Measurements from ENCODE around the gene TRAF7. TPM values are rescaled to one million over a fixed set of nuclear protein-coding genes. Genes with fewer than 3 reads are reported as not detected.

Gene TRAF7
- total and polyA plus RNA-seq, 2 of the 8 experiments (the other 6 are each of a cell fraction or from before 2014, with no cell fraction given), result 96.8 to 148 TPM

DNA sequence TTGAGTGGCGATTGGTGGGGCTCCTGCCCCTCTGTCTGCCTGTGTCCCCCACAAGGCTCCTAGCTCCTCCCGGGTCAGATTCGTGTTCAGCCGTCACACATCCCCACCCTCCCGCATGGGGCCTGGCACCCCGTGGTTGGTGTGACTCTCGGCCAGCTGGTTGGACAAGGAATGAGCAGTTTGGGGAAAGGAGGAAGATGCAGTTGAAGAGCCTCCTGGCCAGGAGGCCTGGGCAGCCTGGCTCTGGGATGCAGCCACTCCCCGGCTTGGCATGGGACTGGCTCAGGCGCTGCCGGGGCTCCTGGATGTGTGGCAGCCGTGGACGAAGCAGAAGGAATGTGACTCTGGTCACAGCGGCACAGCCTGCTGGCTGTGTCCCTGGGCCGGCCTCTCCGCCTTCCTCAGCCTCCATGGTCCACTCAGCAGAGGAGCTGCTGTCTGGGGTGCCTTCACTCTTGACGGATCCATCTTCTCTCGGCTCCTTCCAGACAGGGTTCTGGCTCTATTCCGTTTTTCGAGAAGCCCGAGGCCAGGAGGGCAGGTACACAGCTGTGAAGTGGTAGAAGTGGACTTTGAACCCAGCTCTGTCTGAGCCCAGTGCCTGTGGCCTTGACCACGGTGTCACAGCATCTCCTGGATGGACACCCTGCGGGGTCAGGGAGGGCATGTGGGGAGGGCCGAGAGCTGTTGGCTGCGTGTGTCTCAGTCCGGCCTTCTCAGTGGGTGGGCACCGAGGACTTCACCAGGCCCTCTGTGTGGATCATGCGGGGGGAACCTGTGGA lies 2.1 kb downstream of the TRAF7 start:
- H2BK120ac ChIP-seq (replicated peaks; ENCODE audit: low read depth, low read length), result no peak overlapping the region
- peaks cover 45 to 90% of the 10 kb centered on the region in 2 experiments for H3K79me2 ChIP-seq (ENCODE audit: control insufficient read depth in 1 of 2, insufficient read depth in 2 of 2, low read length in 2 of 2)
- no peaks in the 10 kb centered on the region for H3K27me3 ChIP-seq (replicated peaks in 1 of 4; ENCODE audit: control insufficient read depth in 3 of 4, extremely low read depth in 1 of 4, insufficient read depth in 3 of 4, low read length in 3 of 4)
- no peak overlapping the region for H3K27ac ChIP-seq (ENCODE audit: low read depth, low read length)
- H2BK15ac ChIP-seq (ENCODE audit: low read length), result no peak overlapping the region
- H3K36me3 ChIP-seq (ENCODE audit: control insufficient read depth in 2 of 4, insufficient read depth in 4 of 4, low read length in 3 of 4), result peaks cover 5 to 22% (median 12%) of the 10 kb centered on the region in 4 experiments; a peak in 7 of 8 replicates
- H3K14ac ChIP-seq (ENCODE audit: insufficient read length), result no peak overlapping the region
- peaks cover 25% of the 10 kb centered on the region for H3K79me1 ChIP-seq (ENCODE audit: low read depth, low read length)
- H3K9me3 ChIP-seq (ENCODE audit: insufficient read depth in 2 of 2, low read depth in 1 of 2, low read length in 1 of 2), result no peaks in the 10 kb centered on the region
- FAIRE-seq (no peak), DNase-seq (ENCODE audit: low read depth in 1 of 2, low spot score in 2 of 2) (no peak)
- H3K4me3 ChIP-seq (ENCODE audit: extremely low read depth in 1 of 4, insufficient read depth in 2 of 4, low read depth in 3 of 4, low read length in 4 of 4), result peak overlapping the region in 1 of 4 experiments; percentile 100; a peak in 2 of 8 replicates
- no peak overlapping the region for H2AFZ ChIP-seq (ENCODE audit: low read length)
- peaks cover 0 to 37% (median 23%) of the 10 kb centered on the region in 4 experiments; a peak in 5 of 7 replicates for H3K4me1 ChIP-seq (replicated peaks in 1 of 4; ENCODE audit: control insufficient read depth in 3 of 4, insufficient read depth in 4 of 4, low read length in 3 of 4)
- H3K4me2 ChIP-seq (ENCODE audit: insufficient read depth in 1 of 2, low read depth in 2 of 2, low read length in 2 of 2), result peak overlapping the region; percentile 67 to 91; a peak in 3 of 4 replicates
- no peak overlapping the region for H3K18ac ChIP-seq (ENCODE audit: extremely low read depth, low read length)
- H4K5ac ChIP-seq (ENCODE audit: insufficient read length, low read depth, low read length), result no peak overlapping the region
- H2AK5ac ChIP-seq (ENCODE audit: low read depth, low read length), result no peak overlapping the region
- ChIA-PET CTCF (ENCODE audit: partially characterized antibody) (interaction anchor here (0.7 to 3.1 kb wide), 4 partner anchors 10 to 37 kb away, joined by 3 to 10 read pairs (median 4); no protein-coding TSS in a partner anchor), POLR2A (ENCODE audit: partially characterized antibody) (interaction anchor here (0.5 to 15.0 kb wide), 11 partner anchors 11 to 135 kb away, joined by 3 to 312 read pairs (median 5); partner anchors contain the start of genes BRICD5, DNASE1L2, ECI1 and MLST8)
- 92% methylated on average over 27 of the region's 27 CpGs; no CpG with 5 or more reads in 1 of the 2 experiments for WGBS, 2 experiments (ENCODE audit: extremely low coverage in 1 of 2, insufficient coverage in 1 of 2, insufficient read length in 1 of 2, insufficient replicate concordance in 2 of 2, low coverage in 1 of 2, low lambda C conversion rate in 2 of 2, missing lambda C conversion rate in 1 of 2)
- H3K56ac ChIP-seq (replicated peaks; ENCODE audit: insufficient read length, low read depth, low read length), result no peak overlapping the region
- H2BK5ac ChIP-seq (ENCODE audit: low read depth, low read length), result no peak overlapping the region
- H4K91ac ChIP-seq (replicated peaks; ENCODE audit: insufficient read length, low read length), result no peak overlapping the region
- H3K23me2 ChIP-seq (ENCODE audit: low read depth, low read length), result peaks cover 22% of the 10 kb centered on the region; the same call in 1 of the 2 replicates
- H2BK12ac ChIP-seq (ENCODE audit: low read depth, low read length), result no peak overlapping the region
- peak overlapping the region in 1 of 4 experiments; percentile 11; a peak in 1 of 7 replicates for H3K9ac ChIP-seq (replicated peaks in 1 of 4; ENCODE audit: extremely low read depth in 1 of 4, low read depth in 3 of 4, low read length in 3 of 4)
- no peak overlapping the region for H4K8ac ChIP-seq (ENCODE audit: extremely low read depth, insufficient read depth, low read length)
- no peak overlapping the region for H3K23ac ChIP-seq (ENCODE audit: insufficient read length)
- no peak overlapping the region for H2BK20ac ChIP-seq (ENCODE audit: low read length)
- peaks cover 37 to 65% of the 10 kb centered on the region in 2 experiments for H4K20me1 ChIP-seq (replicated peaks in 1 of 2; ENCODE audit: control insufficient read depth in 1 of 2, insufficient read depth in 2 of 2, low read length in 2 of 2)
- H3K4ac ChIP-seq (replicated peaks; ENCODE audit: insufficient read length, low read depth, low read length), result no peak overlapping the region
- TF ChIP-seq CTBP2 (IDR thresholded peaks at IDR 0.05; ENCODE audit: borderline replicate concordance, insufficient read depth, insufficient read length, low read length), result no peak
- TF ChIP-seq SP1 (IDR thresholded peaks at IDR 0.05; ENCODE audit: low read depth, low read length), result no peak
- TF ChIP-seq TEAD4 (IDR thresholded peaks at IDR 0.05; ENCODE audit: low read depth, low read length), result no peak
- no peak for TF ChIP-seq NANOG (IDR thresholded peaks at IDR 0.05; ENCODE audit: insufficient read depth, low read depth, low read length, poor library complexity, severe bottlenecking)
- TF ChIP-seq CBX8 (IDR thresholded peaks at IDR 0.05; ENCODE audit: borderline replicate concordance, low read depth, low read length), result no peak
- no peak for TF ChIP-seq NRF1 (IDR thresholded peaks at IDR 0.05; ENCODE audit: low read depth, low read length)
- TF ChIP-seq GABPA (IDR thresholded peaks at IDR 0.05; ENCODE audit: borderline replicate concordance, insufficient read depth, low read length), result no peak
- no peak for TF ChIP-seq RXRA (IDR thresholded peaks at IDR 0.05; ENCODE audit: insufficient read depth, low read depth, low read length)
- TF ChIP-seq HDAC2 (IDR thresholded peaks at IDR 0.05; ENCODE audit: borderline replicate concordance in 1 of 2, low read depth in 2 of 2, low read length in 2 of 2), result no peak
- TF ChIP-seq EGR1 (IDR thresholded peaks at IDR 0.05; ENCODE audit: borderline replicate concordance, low read depth, low read length), result no peak
- TF ChIP-seq ZNF274 (IDR thresholded peaks at IDR 0.05; ENCODE audit: borderline replicate concordance, extremely low read depth, low read length), result no peak
